SK-N-SH treated with all-trans-retinoic acid at 6 μM for 48 hours (cell line): Measurements from ENCODE around the gene TMOD2.

Source experiments
- ESRRG ChIP-seq: fragments of 250-450 bp; sonication (Bioruptor Pico); IDR thresholded peaks from 2 replicates; pipeline ENCODE4 v1.6.1; 2021; ENCODE audit warnings: mild to moderate bottlenecking
- GLIS3 ChIP-seq: fragments of 250-450 bp; sonication (Bioruptor Pico); IDR thresholded peaks from 2 replicates; pipeline ENCODE4 v1.5.0; 2020; ENCODE audit warnings: mild to moderate bottlenecking, moderate library complexity
- OSR1 ChIP-seq: fragments of 250-450 bp; sonication (Bioruptor Pico); IDR thresholded peaks from 2 replicates; pipeline ENCODE4 v1.8.0; 2022; ENCODE audit warnings: moderate library complexity, mild to moderate bottlenecking, inconsistent platforms
- RARB ChIP-seq: fragments of 250-450 bp; sonication (Bioruptor Pico); IDR thresholded peaks from 2 replicates; pipeline ENCODE4 v1.8.0; 2021; ENCODE audit warnings: mild to moderate bottlenecking, moderate library complexity
- ZNF70 ChIP-seq: fragments of 450-650 bp; formaldehyde crosslinking; IDR thresholded peaks from 2 replicates; pipeline ENCODE4 v1.5.0; 2020; ENCODE audit warnings: mild to moderate bottlenecking, moderate library complexity
- ZNF8 ChIP-seq: fragments of 450-650 bp; formaldehyde crosslinking; IDR thresholded peaks from 2 replicates; pipeline ENCODE4 v1.5.0; 2020; ENCODE audit warnings: mild to moderate bottlenecking, moderate library complexity

GRCh38 chr15:51770902-51771301, 19.5 kb downstream of the TMOD2 start:
- no peak for TF ChIP-seq ZNF8
- no peak for TF ChIP-seq OSR1 (CRISPR knock-in tag)
- TF ChIP-seq ESRRG (CRISPR knock-in tag), result no peak
- TF ChIP-seq GLIS3 (CRISPR knock-in tag), result no peak
- TF ChIP-seq RARB (CRISPR knock-in tag), result no peak
- no peak for TF ChIP-seq ZNF70 (CRISPR knock-in tag)
